ENCODE measurements around the gene SPEM1. TPM values are rescaled to one million over a fixed set of nuclear protein-coding genes. Genes with fewer than 3 reads are reported as not detected.

Gene SPEM1
- total RNA-seq, 1 donor from 2014 or later: not detected

DNA sequence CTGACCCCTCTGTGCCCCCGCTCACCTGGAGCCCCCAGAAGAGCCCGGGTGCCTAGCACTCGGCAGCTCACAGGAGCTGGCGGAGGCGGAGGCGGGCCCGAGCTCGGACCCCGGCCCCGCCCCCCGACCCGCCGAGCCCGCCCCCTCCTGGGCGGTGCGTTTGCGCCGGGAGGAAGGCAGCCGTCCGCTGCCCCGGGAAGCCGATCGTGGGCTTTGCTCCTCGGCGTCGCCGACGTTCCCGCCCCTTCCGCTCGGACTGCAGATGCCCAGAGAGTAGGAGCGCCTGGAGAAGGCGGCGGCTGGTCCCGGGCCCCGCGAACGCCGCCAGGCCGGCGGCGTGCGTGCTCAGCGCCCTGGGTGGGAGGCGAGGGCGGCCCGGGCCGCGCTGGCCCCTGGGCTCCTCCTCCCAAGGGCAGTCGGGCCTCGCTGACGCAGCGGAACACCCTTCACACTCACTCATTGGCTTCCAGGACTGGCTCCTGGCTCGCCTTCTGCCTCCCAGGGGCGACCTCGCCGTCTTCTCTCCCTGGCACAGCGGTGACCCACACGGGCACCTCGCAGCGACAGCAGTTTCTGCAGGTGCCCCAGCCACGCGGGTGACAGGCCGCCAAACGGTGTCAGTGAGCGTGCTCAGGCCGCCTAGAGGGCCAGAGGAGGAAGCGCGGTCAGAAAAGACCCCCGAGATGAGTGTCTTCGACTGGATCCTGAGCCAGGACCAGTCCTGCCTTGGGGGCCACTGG lies 25.5 kb upstream of the SPEM1 start, which contains the start of gene PLSCR3:
TSS of gene PLSCR3 (minus strand) at position 74 of the 740 bp plus-strand sequence. CDS start 415 bp downstream, outside the sequence.
- DNase-seq (ENCODE audit: low spot score): peak; percentile 95
- intact Hi-C loops (cut with DNase I): no loop called here

DNA sequence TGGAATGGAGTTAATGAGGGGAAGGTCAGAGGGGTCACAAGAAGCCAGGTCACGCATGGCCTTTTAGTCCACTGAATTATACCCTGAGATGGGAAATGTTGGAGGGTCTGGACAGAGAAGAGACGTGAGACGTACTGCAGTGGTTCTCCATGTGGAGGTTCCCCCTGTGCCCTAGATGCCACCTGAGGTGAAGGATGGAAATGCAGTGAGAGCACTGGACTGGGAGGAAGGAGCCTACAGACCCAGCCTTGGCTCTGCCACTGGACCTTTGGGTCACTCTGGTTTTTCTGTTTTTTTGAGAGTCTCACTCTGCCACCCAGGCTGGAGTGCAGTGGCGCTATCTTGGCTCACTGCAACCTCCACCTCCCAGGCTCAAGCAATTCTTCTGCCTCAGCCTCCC lies 24.0 kb upstream of the SPEM1 start:
- no peak for DNase-seq (ENCODE audit: low spot score)
- intact Hi-C loops (cut with DNase I): no loop called here

DNA sequence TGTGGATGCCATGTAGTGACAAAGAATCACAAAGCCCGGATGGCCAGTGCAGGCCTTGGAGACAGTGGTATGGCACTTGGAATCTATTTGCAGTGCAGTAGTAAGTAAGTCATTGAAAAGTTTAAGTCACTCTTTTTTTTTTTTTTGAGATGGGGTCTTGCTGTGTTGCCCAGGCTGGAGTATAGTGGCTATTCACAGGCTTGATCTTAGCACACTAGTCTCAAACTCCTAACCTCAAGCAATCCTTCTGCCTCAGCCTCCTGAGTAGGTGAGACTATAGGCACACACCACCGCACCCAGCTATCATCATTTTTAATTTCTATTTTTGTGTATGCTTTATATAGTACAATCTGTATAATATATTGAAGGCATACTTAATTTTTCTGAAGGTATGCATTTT lies 21.5 kb upstream of the SPEM1 start:
- intact Hi-C loops (cut with DNase I): no loop called here
- no peak for DNase-seq (ENCODE audit: low spot score)

DNA sequence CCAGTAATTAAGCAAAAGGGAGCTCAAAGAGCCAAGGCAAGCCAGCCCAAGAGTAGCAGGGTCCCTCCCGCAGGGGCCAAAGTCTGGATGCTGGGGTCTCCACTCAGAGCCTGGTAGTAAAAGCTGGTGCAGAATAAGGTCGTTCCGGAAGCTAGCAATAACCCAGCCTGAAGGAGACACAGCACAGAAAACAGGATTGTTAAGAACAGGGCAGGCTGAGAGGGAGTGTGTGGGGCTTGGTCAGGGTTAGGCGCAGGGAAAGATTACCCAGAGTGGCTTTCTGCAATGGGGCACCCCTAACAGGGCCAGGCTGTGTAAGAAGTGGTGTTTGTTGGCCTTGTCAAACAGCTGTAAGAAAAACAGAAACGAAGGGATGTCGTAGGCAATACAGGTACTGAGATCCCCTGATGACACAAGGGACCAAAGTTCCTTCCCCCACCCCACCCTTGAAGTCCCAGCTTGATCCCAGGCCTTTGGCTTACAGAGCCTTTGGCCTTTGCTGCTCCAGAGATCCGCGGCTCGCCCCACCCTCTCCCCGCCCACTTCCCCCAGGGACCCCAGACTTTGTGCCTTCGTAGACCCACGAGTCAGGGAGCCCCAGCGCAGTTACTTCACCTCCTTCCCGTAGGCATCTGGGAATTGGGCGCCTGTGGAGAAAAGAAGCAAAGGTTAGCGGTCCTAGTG lies 16.9 kb upstream of the SPEM1 start:
- no peak for DNase-seq (ENCODE audit: low spot score)
- intact Hi-C loops (cut with DNase I): loop anchor here (5.0 kb wide), 1 partner anchor 444 kb away; no protein-coding TSS in a partner anchor

DNA sequence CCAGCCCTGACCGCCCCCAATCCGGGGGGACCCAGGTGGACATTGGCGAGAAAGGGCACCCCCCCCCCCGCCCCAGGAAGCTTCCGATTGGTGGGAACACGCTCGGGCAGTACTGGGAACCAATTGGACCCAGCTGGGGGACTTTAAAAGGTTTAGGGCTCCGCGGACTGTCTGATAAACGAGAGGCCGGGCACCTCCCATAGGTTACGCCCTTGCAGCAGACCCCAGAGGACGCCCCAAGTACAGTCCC lies 16.5 kb upstream of the SPEM1 start:
- DNase-seq (ENCODE audit: low spot score): no peak
- intact Hi-C loops (cut with DNase I): loop anchor here (5.0 kb wide), 1 partner anchor 444 kb away; no protein-coding TSS in a partner anchor

DNA sequence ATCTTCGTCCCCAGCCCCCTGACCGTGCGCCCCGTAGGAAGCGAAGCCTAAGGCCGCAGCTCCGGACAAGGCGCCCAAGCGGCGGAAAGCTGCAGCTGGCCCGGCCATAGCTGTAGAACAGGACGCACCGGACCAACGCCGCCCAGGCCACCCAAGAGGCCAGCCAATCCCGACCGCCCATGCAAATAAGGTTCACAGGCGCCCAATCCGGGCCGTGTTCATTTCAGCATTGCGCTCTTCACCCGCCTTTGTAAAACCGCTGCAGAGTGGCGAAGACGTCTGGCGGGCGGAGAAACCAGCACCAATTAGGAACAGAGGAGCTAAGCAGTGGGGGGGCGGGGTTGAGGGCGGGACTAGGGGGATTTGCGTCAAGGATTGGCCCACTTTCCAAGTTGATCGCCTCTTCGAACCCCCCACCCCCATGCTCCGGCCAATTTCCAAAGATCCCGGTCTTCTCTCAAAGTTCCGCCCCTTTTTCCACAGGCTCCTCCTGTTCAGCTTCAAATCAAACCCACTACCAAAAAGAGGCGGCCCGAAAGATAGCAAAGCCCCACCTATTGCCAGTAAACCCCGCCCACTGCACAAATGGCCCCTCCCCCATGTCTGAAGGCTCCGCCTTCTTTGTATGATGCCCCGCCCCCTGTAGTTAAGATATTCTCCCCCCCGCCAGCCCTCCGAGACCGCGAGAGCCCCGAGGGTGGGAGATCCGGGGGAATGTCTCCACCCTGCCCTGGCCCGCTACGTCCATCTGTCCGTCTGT lies 16.0 kb upstream of the SPEM1 start, which contains the start of gene TMEM256:
TSS of gene TMEM256 (minus strand) at position 121 of the 760 bp plus-strand sequence. CDS start at position 108, 13 bp downstream.
- DNase-seq (ENCODE audit: low spot score): peak; percentile 99
- intact Hi-C loops (cut with DNase I): loop anchor here (1.0 to 5.0 kb wide), 3 partner anchors 53 to 443 kb away; partner anchors contain the start of gene SENP3

DNA sequence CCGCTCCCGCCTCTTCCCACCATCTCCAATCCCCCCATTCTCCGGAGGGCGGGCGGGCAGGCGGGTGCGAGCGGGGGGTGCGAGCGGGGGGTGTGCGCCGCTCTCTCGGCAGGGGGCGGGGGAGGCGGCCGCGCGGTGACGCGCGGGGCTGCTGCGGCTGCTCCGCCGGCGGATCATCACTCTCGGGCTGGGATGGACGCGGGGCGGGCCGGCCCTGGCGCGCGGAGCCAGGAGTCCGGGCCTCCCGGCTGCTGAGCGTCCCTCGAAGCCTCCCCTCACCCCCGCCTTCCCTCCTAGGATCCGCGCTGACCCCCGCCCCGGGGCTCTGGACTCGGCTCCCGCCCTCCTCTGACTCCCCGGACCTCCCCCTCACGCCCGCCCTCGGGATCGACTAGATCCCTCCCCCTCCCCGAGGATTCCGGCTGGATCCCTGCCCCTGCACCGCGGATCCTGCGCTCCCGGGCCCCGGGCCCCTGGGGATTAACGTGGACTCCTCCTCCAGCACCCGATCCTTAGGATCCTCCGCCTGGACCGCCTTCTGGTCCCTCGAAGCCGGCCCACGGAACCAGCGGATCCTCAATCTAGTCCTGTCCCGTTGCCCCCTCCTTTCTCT lies 15.3 kb upstream of the SPEM1 start:
- peak; percentile 81 for DNase-seq (ENCODE audit: low spot score)
- intact Hi-C loops (cut with DNase I): loop anchor here (1.0 to 5.0 kb wide), 3 partner anchors 54 to 442 kb away; partner anchors contain the start of gene SENP3

DNA sequence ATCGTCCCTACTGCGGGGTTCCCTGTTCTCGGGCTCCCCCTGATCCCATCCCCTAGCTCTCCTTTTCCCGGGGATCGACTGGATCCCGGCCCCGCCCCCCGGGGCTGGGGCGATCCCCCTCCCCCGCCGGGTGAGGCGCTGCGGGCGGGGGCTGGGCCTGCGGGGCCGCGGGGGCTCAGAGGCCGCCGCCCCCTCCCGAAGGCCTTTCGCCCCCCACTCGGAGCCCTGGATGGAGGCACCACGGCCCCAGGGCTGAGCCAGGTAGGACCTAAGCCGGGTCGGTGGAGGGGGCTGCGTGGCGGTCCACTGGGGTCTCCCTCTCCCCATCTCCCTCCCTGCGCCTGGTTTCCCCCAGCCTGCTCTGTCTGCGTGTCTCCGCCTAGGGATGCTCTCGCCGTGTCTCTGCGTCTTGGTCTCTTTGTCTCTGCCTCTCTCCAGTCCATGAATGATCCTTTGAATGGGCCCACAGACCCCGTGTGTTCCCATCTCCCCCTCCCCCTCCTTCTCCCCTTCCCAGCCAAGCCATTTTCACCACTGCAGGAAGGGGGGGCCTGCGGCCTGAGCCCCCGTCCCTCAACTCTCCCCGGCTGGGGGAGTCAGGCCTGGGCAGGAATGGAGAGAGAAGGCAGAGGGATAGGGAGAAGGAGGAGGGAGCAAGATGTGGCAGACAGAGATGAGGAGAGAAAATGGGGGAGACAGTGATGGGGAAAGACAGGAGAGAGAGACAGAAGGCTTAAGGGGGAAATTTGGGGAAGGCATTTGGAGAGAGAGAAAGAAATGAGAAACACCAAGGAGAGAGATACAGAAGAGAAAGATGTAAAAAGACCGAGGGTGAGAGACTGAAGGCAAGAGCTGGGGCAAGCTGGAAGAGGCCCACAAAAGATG lies 14.5 kb upstream of the SPEM1 start:
- intact Hi-C loops (cut with DNase I): loop anchor here (2.0 kb wide), 1 partner anchor 55 kb away; no protein-coding TSS in a partner anchor
- no peak for DNase-seq (ENCODE audit: low spot score)

DNA sequence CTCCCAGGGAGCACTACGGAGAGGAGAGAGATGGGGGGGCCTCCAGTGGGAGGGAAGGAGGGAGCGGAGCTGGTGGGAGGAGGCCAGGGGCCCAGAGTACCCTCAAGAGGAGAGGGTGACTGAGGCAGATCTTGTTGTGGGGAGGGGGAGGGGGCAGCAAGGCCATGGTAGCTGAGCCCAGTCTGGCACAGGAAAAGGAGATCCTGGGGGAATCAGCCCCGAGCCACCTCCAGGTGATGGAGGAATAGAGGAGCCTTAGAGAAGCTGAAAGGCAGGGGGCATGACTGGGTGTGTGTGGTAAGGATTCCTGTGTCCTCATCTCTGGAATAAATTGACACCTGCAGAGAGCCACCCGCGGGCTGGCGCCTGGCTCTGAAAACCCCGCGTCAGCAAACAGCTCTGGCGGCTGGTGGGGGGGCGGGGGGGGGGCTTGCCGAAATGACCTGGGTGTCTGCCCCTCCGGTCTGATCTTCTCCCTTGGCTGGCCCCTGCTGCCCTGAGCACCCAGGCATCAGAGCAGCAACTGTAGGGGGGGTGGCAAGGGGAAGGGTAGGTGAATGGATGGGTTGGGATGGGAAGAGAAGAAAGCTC lies 13.8 kb upstream of the SPEM1 start:
- intact Hi-C loops (cut with DNase I): no loop called here
- no peak for DNase-seq (ENCODE audit: low spot score)

DNA sequence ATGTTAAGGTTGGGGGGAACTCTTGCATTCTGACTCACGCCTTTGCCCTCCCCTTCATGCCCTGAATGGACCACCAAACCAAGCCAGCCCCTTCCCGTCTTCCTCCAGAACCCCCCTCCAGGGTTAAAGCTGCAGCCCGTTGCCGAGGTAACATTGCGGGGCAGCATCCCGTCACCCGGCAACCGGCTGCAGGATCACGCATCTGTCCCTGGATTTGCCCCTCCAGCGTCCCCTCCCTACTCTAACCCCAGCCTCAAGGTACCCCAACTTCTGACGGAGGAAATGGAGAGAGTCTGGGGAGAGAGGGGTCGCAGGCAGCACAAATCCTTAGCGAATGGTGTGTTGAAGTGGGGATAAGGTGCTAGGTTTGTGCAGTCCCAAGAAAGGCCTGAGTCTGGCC lies 13.0 kb upstream of the SPEM1 start:
- no peak for DNase-seq (ENCODE audit: low spot score)
- intact Hi-C loops (cut with DNase I): no loop called here

DNA sequence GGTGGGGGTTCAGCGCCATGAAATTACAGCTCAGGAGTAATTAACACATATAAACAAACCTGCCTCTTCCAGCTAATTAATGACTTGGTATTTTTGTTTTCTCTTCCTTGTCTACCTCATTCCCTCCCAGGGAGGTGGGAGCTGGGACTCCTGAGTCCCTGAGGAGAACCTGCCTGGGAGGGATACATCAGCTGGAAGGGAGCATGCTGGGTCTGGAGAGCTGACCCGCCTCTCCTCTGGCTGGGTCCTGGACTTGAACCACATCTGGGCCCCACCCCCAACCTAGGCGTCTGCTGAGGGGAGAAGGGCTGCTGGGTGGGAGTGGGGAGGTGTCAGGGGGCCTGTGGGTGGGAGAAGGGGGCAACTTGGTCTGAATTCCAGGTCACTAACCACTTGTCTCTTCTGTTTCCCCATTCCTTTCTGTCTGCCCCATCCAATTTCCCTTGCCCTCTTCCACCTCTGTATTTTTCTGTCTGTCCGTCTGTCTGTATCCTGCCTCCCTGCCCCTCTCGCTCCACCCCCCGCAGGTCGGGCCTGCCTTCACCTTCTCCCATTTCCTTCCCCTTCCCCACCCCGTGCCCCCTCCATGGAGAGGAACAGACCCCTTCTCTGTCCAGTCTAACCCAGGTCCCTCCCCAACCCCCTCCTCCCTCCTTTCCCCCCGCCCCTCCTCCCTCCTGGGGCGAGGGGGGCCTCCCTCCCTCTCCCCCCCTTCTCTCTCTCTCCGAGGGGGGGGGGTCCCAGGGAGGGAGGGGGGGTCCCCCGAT lies 12.5 kb upstream of the SPEM1 start, which contains the start of gene NLGN2:
TSS of gene NLGN2 (plus strand) at position 361 of the 767 bp plus-strand sequence. CDS start 411 bp downstream, outside the sequence.
- intact Hi-C loops (cut with DNase I): no loop called here
- DNase-seq (ENCODE audit: low spot score): no peak

DNA sequence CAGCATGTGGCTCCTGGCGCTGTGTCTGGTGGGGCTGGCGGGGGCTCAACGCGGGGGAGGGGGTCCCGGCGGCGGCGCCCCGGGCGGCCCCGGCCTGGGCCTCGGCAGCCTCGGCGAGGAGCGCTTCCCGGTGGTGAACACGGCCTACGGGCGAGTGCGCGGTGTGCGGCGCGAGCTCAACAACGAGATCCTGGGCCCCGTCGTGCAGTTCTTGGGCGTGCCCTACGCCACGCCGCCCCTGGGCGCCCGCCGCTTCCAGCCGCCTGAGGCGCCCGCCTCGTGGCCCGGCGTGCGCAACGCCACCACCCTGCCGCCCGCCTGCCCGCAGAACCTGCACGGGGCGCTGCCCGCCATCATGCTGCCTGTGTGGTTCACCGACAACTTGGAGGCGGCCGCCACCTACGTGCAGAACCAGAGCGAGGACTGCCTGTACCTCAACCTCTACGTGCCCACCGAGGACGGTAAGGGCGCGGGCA lies 11.8 kb upstream of the SPEM1 start:
- DNase-seq (ENCODE audit: low spot score): no peak
- intact Hi-C loops (cut with DNase I): no loop called here

DNA sequence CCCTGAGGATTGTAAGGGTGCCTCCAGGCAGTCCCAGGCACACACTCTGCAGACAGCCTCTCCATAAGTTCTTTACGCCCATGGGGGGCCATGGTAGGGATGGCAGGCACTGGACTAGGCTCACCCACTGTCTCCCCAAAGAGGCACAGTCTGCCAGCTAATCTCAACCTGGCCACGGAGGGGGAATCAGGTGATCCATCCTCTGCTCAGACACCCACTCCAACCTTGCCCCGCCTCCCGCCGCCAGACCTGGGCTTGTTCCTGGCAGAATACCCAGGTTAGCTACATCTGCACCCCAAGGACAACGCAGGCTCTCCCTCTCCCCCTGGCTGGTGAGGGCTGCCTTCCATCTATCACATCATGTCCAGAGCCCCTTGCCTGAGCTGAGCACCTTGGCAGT lies 11.3 kb upstream of the SPEM1 start:
- intact Hi-C loops (cut with DNase I): no loop called here

DNA sequence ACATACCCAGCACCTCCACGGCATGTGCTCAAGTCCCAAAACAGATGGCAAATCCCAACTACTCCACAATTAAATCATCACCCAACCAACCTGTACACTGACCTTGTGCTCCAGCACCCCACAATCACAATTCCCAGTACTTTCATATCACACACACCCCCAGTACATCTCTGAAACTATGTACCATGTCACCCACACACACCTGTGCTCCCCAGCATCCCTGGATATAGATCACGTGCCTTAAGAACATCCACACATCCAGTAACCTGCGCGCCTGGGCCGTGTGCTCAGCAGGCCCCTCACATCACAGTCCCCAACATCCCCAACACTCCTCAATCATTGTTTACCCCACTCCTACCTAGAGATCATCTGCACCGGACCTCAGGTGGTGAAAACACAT lies 10.4 kb upstream of the SPEM1 start:
- intact Hi-C loops (cut with DNase I): no loop called here
- DNase-seq (ENCODE audit: low spot score): no peak

More for the DNA sequence above, 11.3 kb upstream of the SPEM1 start:
- no peak for DNase-seq (ENCODE audit: low spot score)

DNA sequence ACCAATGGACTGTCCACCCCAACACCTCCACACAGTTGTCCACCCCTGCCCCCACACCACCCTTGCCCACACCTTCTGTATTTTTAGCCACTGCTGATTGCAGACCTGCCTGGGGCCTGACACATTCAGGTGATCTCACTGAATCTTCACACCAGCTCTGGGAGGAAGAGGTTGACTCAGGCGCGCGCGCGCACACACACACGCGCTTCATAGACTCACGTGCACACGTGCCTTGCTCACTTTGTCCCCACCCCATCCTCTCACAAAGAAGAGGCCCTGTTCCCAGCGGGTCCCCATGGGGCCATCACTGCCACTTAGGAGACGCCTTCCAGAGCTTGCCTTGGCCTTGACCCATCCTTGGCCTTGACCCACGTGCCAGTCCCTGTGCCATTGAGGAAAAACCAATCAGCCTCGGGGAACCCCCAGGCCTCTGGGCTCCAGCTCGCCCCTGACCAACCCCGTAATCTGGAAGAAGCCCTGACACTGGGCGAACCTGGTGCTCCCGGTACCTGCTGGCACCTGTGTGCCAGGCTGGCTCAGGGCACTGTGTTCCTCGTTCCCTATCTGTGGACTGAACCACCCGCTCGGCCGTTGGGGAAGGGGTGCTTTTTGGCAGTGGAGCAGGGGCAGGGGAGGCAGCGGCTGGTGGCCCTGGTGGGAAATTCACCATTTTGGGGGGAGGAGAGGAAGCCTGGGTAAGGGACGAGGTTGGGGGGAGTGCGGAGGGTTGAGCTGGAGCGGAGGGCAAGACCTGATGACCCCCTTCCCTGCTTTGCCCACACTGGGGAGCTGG lies 9.3 kb upstream of the SPEM1 start:
- DNase-seq (ENCODE audit: low spot score): no peak
- intact Hi-C loops (cut with DNase I): no loop called here

DNA sequence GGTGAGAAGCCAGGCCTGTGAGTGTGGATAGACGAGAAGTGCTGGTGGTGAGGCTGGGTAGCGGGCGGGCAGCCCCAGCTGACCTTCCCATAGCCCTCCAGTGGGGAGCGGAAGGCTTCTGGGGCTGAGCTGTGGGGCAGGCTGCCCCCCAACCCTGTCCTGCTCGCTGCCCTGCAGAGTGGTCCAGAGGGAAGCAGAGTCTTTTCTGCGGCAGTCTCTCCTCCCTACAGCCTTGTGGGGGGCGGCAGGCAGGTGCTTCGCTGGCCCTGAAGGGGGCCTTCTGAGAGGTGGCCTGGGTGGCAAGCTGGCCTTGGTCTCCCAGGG lies 8.7 kb upstream of the SPEM1 start:
- intact Hi-C loops (cut with DNase I): no loop called here
- no peak for DNase-seq (ENCODE audit: low spot score)
